Esophagus muscularis mucosa (tissue), 4 donors: Measurements from ENCODE around the gene NUP62. TPM values are rescaled to one million over a fixed set of nuclear protein-coding genes. Genes with fewer than 3 reads are reported as not detected.

Experiments used
- DNase-seq: peaks from one replicate; pipeline ENCODE4 v3.0.0-alpha.2; 2017; ENCODE audit errors: extremely low spot score
- H3K27ac ChIP-seq, 4 donors: fragments of 200-600 bp; sonication (generic); replicated peaks in 1 of 4; 1 replicate in 3 of 4; 2 replicates in 1 of 4; pipeline ENCODE4 v1.5.1; 2016 to 2019; ENCODE audit warnings: mild to moderate bottlenecking in 1 of 4
- H3K27me3 ChIP-seq, 4 donors: fragments of 200-600 bp; sonication (generic); one replicate each; pipeline versions ENCODE4 v1.5.1 to v1.6.0; 2016 to 2019
- H3K36me3 ChIP-seq, 4 donors: fragments of 200-600 bp; sonication (generic); one replicate each; pipeline ENCODE4 v1.5.1; 2016 to 2019
- H3K4me1 ChIP-seq, 4 donors: fragments of 200-600 bp; sonication (generic); one replicate each; pipeline ENCODE4 v1.5.1; 2016 to 2019
- H3K4me3 ChIP-seq, 4 donors: fragments of 200-600 bp; sonication (generic); 1 replicate in 2 of 4; 2 replicates in 2 of 4; pipeline ENCODE4 v1.5.1; 2016 to 2019; ENCODE audit warnings: mild to moderate bottlenecking in 4 of 4, moderate library complexity in 1 of 4
- H3K9me3 ChIP-seq, 4 donors: fragments of 200-600 bp; sonication (generic); 1 replicate in 3 of 4; 2 replicates in 1 of 4; pipeline ENCODE4 v1.5.1; 2016 to 2019
- CTCF ChIP-seq, 3 experiments: fragments of 200-600 bp in 2 of 3; fragments of 450-650 bp in 1 of 3; sonication (generic) in 2 of 3; IDR thresholded peaks; one replicate each; pipeline ENCODE4 v1.5.1; 2017 to 2019; ENCODE audit warnings: antibody characterized with exemption in 3 of 3, mild to moderate bottlenecking in 2 of 3, moderate library complexity in 1 of 3
- EP300 ChIP-seq: sonication (generic); formaldehyde crosslinking; IDR thresholded peaks from one replicate; pipeline ENCODE4 v1.6.1; 2017; ENCODE audit warnings: antibody characterized with exemption
- POLR2A ChIP-seq: fragments of 450-650 bp; IDR thresholded peaks from one replicate; pipeline ENCODE4 v1.6.1; 2017; ENCODE audit warnings: antibody characterized with exemption, moderate library complexity, mild to moderate bottlenecking, low read depth
- POLR2AphosphoS5 ChIP-seq, 2 donors: sonication (generic); formaldehyde crosslinking; IDR thresholded peaks; one replicate each; pipeline ENCODE4 v1.6.1; 2017; ENCODE audit warnings: antibody characterized with exemption in 2 of 2
- WGBS: methylation state at CpG from one replicate; pipeline ENCODE4 v1.1.5; 2018; 5-methylcytosine and 5-hydroxymethylcytosine counted together
- intact Hi-C: fragments of 100-400 bp; cut with DNase I; formaldehyde crosslinking; loops from one replicate; pipeline ENCODE4 v1.15.1; 2023
- total RNA-seq, 4 donors: library from RNA; depleted of rRNA; stranded (reverse); fragments of >200 nt; gene quantifications; one replicate each; pipeline versions ENCODE4 v1.1.0 to v1.2.1, GENCODE V29; 2016

The NUP62 gene
- total RNA-seq, 4 donors from 2014 or later = 27.0 to 44.3 (median 35.9) TPM

GRCh38 chr19:49875857-49876421, 53.4 kb downstream of the NUP62 start:
- Histone ChIP-seq H3K4me3 (peak overlapping the region; percentile 83 to 99 (median 98)), H3K4me1 (peaks cover 27 to 57% (median 42%) of the 10 kb centered on the region in 4 donors), H3K27me3 (no peaks in the 10 kb centered on the region), H3K36me3 (peaks cover 10 to 54% (median 46%) of the 10 kb centered on the region in 4 donors), H3K9me3 (no peaks in the 10 kb centered on the region), H3K27ac (peak overlapping the region; percentile 97 to 100 (median 99))
- DNase-seq = no peak
- intact Hi-C loops = loop anchor here (5.0 kb wide), 1 partner anchor 64 kb away; the partner anchor contains the start of gene FUZ
- TF ChIP-seq POLR2AphosphoS5 (IDR thresholded peaks at IDR 0.05) (no peak), EP300 (no peak), CTCF (IDR thresholded peaks at IDR 0.05) (no peak), POLR2A (no peak)
- 2% methylated on average over 10 of the region's 28 CpGs for WGBS

DNA sequence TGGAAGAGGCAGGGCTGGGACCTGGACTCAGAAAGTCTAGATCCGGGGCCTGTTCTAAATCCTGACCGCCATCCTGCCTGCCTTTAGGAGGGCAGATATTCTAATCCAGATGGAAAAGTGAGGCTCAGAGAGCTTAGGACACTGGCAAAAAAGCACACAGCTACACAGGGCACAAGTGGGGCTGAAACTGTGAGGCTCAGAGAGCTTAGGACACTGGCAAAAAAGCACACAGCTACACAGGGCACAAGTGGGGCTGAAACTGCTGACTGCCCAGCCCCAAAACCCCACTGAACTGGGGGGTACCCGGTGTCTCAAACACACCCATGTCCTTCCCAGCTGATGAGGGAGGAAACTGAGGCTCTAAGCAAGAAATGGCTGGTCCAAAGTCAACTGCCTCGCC, 54.1 kb downstream of the NUP62 start:
- peaks cover 29 to 65% (median 46%) of the 10 kb centered on the region in 4 donors for H3K4me1 ChIP-seq
- peaks cover 3 to 52% (median 39%) of the 10 kb centered on the region in 4 donors for H3K36me3 ChIP-seq
- WGBS = 90% methylated on average over 3 of the region's 4 CpGs
- no peak for DNase-seq
- H3K27ac ChIP-seq = peak overlapping the region; percentile 97 to 100 (median 99)
- TF ChIP-seq EP300 (no peak), POLR2AphosphoS5 (IDR thresholded peaks at IDR 0.05) (no peak), CTCF (IDR thresholded peaks at IDR 0.05) (no peak), POLR2A (no peak)
- no peaks in the 10 kb centered on the region for H3K27me3 ChIP-seq
- peak overlapping the region; percentile 83 to 99 (median 98) for H3K4me3 ChIP-seq
- no peaks in the 10 kb centered on the region for H3K9me3 ChIP-seq
- intact Hi-C loops = loop anchor here (5.0 kb wide), 1 partner anchor 63 kb away; the partner anchor contains the start of gene FUZ

DNA sequence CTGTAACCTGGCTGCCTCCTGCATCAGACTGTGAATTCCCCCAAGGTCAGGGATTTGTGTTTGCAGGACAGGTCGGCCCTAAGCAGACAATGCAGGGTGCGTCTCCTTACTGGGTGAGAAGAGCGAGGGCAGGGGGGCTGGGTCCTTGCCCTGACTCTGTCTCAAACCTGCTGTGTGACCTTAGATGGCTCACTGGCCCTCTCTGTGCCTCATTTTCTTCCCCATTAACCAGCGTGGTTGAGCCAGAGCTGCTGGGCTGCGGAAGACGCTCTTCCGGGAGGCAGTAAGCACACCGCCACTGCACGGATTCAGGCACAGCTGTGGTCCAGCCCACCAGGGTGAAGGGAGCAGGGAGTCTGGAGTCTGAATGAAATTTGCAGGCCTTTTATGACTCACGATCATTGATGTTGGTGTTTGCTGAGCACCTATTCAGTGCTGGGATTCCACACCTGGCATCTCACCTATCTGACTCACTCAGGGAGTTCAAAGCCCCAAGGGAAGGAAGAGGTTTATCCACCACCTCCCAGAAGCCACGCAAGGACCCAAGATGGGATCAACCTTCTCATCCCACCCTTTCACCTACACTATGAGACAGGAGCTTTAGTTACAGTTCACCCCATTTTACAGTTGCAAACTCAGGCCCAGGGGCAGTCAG, 54.7 kb downstream of the NUP62 start:
- no peaks in the 10 kb centered on the region for H3K9me3 ChIP-seq
- H3K36me3 ChIP-seq = peaks cover 0 to 47% (median 34%) of the 10 kb centered on the region in 4 donors
- WGBS = 87% methylated on average over 11 of the region's 11 CpGs
- no peaks in the 10 kb centered on the region for H3K27me3 ChIP-seq
- intact Hi-C loops = loop anchor here (5.0 kb wide), 1 partner anchor 62 kb away; the partner anchor contains the start of gene FUZ
- TF ChIP-seq POLR2AphosphoS5 (IDR thresholded peaks at IDR 0.05) (no peak), CTCF (IDR thresholded peaks at IDR 0.05) (no peak), POLR2A (no peak), EP300 (no peak)
- peaks cover 33 to 70% (median 51%) of the 10 kb centered on the region in 4 donors for H3K4me1 ChIP-seq
- DNase-seq = no peak
- peak overlapping the region in 2 of 4 donors; percentile 99 for H3K27ac ChIP-seq
- no peak overlapping the region for H3K4me3 ChIP-seq

DNA sequence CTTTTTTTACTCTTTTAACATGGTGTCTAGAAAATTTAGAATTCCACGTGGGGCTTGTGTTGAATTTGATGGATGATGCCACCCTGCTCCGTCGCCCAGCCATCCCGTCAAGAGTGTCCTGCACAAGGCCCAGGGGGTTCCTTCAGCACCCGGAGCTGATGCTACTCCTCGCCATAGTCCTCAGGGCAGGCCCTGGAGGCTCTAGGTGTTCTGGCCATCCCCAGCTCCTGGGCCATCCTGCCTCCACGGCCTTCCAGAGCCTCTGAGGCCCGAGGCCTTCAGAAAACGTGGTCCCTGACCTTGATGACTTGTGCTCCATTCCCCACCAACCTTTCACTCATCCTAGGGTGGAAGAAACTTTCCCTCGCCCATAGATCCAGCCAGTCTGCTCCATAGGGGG, 55.5 kb downstream of the NUP62 start:
- Histone ChIP-seq H3K36me3 (peaks cover 0 to 39% (median 26%) of the 10 kb centered on the region in 4 donors), H3K9me3 (no peaks in the 10 kb centered on the region), H3K4me3 (no peak overlapping the region), H3K27ac (no peak overlapping the region), H3K27me3 (no peaks in the 10 kb centered on the region), H3K4me1 (peaks cover 31 to 67% (median 47%) of the 10 kb centered on the region in 4 donors)
- TF ChIP-seq POLR2AphosphoS5 (IDR thresholded peaks at IDR 0.05) (no peak), POLR2A (no peak), CTCF (IDR thresholded peaks at IDR 0.05) (no peak), EP300 (no peak)
- intact Hi-C loops = no loop called here
- 88% methylated on average over 10 of the region's 10 CpGs for WGBS
- DNase-seq = no peak
